HG03571 (cell line): Measurements from ENCODE around the gene KRT39.

Experiments used
- ATAC-seq: cut with Tn5 transposase; IDR thresholded peaks from one replicate; pipeline ENCODE4 v1.9.1; 2021; ENCODE audit not compliant: unreplicated experiment

The KRT39 gene

DNA sequence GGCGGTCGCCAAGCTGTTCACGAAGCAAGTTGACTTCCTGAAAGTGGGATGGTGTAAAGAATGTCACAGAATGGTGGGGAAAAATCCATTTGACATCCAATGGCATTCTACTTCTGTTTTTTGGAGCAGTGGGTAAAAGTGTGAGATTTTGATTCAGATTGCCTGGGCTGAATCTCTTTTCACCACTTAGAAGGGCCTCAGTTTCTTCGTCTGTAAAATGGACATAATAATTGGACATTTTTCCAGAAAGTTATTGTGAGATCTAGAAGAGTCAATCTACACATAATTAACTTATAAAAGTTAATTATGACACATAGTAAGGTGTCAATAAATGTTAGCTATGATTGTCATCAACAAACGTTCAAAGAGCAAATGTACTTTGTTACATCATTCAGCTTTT lies 14.4 kb upstream of the KRT39 start:
- no peak for ATAC-seq

DNA sequence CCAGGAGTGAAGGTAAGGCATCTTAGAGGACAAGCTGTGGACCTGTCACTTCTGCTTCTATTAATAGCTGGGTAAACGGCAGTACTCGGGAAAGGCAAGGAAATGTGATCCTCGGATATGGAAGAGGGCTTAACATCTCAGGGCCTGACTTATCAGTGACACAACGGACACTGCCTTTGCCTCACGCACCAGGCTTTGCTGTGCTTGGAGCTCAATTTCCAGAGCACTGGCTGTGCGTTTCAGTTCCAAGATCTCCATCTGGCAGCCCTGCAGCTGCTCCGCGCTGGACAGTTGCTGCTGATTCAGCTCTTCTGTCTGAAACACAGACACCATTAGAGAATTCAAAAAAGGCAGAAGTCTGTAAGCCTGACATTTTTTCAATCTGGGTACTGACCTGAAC lies 13.8 kb upstream of the KRT39 start:
- no peak for ATAC-seq

DNA sequence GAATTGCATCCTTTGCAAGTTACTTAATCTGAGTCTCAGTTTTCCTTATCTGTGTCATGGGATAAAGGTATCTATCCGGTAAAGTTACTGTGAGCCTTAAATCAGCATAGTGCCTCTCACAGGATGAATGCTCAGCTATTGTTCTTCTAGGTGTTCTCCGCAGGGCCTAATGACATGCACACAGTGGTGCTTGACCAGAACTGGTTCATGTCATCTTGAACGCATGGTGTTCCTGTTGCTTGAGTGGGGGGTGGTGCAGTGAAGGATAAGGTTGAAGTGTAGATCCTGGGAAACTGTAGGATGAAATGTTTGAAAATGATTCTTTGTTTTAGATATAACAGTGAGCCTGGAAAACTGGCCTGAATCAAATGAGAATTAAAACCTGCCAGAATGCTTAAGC lies 13.4 kb upstream of the KRT39 start:
- ATAC-seq, result no peak

DNA sequence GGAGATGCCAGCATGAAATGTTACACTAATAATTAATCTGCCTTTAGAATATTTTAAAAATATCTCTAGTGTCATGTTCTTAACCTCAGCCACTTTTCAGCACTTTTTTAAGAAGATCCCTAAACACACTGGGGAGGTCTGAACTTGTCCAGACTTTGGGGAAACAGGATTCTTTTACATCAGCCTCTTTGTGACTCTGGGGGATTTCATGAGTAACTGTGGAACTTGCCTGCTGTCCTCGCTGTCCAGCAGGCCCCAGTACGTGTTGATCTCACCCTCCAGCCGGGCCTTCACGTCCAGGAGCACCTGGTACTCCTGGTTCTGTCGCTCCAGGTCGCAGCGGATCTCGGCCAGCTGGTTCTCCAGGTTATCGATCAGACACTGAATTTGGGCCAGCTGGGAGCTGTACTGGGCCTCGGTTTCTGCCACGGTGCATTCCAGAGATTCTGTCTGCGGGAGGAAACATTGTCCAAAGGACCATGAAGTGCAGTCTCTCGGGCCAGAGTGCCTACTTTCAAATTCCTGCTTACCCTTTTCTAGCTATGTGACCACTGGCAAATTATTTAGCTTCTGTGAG lies 11.9 kb upstream of the KRT39 start:
- ATAC-seq, result no peak

DNA sequence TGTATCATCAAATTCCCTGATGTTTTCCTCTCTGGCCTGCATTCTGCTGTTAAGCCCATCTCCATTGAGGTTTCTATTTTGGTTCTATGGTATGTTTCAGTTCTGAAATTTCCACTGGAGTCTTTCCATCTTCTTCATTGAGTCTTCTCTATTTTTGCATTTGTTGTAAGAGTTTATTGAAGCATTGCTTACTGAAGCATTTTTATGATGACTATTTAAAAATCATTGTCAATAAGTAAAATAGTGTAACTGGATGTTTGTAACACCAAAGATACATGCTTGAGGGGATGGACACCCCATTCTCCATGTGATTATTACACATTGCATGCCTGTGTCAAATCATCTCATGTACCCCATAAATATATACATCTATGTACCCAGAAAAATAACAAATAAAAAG lies 8.8 kb upstream of the KRT39 start:
- ATAC-seq, result no peak

DNA sequence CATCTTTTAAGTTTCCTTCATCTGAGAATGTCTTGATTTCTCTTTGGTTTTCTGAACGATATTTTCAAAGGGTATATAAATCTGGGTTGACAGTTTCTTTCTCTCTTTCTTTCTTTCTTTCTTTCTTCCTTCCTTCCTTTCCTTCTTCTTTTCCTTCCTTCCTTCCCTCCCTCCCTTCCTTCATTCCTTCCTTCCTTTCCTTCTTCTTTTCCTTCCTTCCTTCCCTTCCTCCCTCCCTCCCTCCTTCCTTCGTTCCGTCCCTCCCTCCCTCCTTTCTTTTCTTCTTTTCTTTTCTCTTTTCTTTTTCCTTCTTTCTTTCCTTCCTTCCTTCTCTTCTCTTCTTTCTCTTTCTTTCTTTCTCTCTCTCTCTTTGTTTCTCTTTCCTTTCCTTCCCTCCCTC lies 7.6 kb upstream of the KRT39 start:
- no peak for ATAC-seq

DNA sequence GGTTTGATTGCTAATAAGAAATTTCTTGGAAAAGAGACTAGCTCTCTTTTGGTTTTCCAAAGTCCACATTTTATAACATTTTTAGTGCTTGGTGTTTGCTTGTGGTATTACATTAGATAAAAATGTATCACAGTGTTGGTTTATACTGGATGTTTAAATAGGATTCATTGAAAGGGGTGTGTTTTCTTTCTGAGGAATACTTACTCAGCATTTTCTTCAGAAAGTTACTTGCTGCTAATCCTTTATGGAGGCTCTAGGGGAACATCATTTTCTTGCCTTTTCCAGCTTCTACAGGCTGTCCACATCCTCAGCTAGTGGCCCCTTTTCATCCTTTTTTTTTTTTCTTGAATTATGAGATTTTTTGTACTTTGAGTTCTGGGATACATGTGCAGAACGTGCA lies 834 bp upstream of the KRT39 start:
- no peak for ATAC-seq

DNA sequence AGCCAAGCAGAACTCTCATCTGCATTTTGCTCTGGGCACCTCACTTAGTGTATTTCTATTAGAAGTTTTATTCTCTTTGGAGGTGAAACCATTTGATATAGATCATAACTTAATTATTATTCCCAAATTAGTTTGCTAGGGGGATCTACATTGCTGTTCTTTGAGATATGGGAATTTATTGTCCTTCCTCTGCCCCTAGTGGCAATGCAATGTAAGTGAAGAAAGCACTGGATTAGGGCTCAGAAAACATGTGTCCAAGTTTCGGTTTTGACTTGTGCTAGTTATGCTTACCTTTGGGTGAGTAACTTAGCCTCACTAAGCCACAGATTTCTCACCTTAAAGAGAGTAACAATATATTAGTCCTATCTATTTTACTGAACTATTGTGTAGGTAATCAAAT lies 2.9 kb downstream of the KRT39 start:
- ATAC-seq, result no peak

DNA sequence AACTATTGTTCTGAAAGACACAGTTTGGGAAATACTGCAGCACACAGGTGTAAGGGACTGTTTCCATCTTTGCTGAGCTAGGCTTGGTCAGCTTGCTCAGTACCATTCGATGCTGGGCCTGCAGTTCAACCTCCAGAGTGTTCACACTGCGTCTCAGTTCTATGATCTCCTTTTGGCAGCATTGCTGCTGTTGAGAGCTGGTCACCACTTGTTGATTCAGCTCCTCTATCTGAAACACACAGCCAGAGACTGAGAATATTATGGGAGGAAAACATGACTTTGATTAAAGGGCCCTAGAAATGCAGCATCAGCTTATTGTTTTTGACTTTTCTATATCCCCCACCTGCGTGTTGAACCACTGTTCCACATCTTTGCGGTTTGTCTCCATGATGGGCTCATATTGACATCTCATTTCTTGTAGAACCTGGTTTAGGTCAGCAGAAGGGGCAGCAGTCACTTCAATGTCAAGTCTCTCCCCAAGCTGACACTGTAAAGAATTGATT lies 4.6 kb downstream of the KRT39 start:
- no peak for ATAC-seq

DNA sequence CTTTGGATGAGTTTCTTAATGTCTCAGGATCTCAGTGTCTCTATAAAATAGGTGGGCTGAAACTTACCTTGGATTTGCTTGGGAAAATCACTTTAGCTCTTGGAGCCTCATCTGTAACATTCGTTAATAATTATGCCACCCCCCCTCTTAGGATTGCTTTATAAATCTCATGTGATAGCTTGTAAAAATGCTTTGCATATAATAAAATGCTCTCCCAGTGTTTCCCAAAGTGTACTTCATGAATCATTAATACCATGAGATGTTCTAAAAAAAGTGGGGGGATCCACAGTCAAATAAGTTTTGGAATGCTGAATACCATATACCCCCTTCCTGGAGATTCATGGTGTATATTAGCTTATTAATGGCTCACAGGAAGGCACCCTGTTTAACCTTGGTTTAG lies 5.2 kb downstream of the KRT39 start:
- no peak for ATAC-seq

DNA sequence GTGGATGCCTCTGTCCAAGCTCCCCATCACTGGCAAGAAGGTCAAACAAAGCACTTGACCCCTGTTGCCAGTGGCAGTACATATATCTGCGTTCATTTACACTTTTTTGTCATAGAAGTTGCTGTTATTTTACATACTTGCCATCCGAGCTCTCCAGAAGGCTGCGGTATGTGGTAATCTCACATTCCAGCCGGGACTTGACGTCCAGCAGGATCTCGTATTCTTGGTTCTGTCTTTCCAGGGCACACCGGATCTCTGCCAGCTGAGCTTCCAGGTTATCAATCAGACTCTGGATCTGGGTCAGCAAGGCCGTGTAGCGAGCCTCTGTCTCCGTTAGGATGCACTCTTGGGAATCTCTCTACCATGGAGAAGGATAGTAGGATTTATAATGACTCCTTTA lies 6.6 kb downstream of the KRT39 start:
- no peak for ATAC-seq

DNA sequence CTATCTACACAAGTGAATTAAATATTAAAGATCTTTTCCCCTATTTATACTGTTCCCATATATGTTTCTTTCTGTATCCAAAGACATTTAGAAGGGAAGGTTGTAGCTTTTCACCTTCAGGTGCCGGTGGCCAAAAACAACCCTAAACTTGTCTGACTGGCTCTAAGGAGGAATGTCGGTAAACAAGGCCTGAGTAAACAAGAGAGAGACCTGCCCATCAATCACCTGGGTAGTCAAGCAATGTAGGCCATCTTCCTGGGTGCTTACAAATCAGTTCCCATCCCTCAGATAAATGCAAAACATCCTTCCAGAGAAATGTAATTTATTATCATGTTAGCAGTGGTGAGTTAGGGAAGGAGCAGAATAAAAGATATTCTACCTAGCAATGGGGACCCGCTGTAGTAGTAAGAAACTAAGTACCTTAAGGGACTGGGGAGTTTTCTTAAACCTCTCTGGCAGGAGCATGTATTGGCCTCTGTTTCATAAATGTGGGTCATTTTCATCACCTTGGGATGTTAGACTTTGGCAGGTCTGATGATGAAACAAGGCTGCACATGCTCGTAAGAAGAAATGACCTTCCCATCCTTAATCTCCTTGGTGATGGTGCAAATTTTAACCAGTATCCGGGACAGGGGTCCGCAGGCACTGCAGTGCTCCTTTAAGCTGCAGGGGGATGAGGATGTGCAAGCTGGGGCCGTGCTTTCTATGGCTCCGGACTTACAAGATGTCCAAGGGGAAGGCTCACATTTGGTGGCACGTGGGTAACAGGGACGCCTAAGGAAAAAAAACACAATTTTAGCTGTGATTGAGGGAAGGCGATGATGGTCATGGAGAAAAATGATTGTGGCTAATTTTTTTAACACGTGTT lies 8.4 kb downstream of the KRT39 start:
- ATAC-seq, result no peak

DNA sequence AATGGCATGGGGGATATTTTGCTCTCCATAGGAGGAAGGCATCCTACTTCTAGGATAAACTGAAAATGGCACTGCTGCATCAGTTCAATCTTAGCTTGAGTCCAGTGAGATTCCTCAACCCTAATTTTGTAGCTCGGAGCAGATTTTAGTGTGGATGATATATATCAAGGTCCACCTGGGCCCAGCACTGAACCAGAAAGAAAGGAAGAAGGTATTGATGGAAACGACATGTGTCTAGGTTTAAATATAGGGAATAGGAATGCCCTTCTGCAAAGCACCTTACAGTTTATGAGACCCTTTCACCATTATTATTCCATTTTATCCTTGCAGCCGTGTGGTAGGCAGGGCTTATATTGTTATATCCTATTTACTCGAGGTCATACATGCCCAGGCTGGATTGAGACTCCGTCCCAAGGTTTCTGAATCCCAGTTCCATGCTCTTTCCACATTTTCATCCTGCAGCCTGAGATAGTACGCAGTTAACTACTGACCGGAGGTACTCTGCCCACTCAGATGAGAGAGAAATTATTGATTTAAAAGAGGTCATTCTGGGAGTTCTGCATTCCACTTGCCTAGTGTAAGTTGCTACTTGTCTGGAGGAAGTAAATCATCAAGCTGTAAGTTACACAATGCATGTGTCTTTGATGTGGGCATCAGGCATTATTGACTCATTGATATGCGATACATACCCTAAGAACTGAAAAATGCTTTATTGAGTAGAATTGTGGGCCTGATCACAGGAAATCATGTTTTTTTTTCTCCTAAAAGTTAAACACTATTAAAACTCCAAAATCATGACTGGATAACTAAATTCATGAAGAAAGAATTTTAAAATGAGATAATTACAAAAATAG lies 10.1 kb downstream of the KRT39 start:
- no peak for ATAC-seq

DNA sequence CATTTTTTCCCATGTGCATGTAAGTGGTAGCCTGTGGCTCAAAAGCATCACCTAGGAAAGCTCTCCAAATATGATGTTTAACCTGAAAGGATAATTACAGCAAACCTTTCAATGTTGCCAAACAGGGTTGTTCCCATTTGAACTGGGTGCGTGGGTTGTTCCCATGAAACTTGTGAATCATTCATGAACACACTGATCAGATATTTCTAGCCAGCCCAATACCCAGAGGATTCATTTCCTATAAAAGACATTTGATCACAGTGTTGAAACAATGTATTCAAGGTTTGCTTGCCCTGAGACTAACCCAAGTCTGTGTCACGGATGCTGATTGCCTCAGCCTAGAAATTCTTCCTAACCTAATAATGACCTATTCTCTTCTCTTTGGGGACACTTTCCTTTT lies 12.9 kb downstream of the KRT39 start:
- ATAC-seq, result no peak

DNA sequence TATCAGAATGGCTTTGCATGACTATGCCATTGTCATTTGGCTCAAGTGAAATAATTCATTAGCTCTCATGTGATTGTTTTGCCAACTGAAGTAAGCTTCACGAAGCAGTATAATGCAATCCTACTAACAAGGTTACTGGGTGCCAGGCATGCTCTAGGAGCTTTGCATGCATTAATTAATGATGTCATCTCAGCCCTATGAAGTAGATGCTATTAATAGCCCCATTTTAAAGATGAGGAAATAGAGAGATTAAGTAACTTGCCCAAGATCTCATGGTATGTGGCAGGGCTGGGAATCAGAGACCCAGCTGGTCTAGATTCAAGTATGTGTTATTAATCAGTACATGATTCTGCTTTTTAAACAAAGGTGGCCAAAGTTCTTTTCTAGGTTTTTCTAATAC lies 14.1 kb downstream of the KRT39 start:
- ATAC-seq, result no peak

DNA sequence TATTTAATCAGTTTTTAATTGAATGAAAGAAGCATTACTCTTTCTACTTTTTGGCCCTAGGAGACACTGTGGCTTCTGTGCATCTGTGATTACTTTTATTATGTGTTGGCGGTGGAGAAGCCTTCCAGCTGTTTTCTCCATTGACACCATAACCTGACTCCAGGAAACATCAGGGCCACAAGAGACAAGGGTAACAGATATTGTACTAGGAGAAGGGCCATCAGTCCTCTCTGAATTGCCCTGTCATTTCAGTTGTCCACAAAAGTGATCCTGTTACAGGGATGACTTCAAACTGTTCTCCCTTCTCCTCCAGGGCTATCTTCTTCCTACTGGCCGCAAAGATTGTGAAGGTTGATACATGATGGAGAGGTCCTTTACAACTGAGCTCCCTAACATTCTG lies 14.6 kb downstream of the KRT39 start:
- ATAC-seq, result no peak

DNA sequence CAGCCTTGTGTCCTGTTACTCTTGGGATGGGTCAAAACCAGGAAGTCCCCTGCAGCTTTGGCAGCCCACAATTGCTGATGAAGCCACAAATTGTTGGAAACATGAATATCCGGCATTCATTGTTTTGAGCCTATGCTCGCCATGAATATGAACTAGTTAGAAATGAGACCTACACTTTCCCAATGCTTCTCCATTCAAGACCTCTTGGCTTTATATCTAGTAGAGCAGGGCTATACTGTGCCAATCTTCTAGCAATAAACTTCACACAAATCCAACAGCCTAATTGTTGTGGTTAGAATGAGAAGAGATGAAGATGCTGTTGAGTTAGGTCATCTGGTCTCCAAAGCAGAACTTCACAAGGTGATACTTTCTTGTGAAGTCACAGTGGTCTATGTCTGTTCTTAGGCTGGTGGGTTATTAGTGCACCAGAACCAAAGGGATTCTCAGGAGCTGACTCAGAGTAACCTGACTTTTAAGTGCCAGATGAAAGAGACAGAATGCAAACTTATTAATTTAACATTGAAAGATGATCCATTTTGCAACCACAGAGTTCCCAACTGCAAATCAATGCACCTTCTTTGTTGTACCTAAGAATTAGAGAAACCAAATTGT lies 15.6 kb downstream of the KRT39 start:
- ATAC-seq, result no peak

DNA sequence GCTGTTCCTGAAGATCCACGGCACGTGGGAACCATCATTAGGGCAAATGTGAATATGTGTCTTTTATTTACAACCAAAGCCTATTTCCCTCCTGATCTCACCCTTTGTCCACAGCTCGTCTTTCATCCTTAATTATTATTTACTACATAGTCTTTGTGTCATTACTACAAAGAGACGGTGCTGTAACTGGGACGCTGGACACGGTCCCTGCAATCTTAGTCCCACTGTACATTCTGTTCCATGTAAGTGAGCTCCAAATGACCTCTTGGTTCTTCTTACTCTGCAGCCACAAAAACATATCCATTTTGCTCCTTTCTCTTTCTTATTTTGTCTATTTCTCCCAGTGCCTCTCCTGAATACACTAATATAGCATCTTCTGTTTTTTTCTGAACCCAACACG lies 16.6 kb downstream of the KRT39 start:
- no peak for ATAC-seq

DNA sequence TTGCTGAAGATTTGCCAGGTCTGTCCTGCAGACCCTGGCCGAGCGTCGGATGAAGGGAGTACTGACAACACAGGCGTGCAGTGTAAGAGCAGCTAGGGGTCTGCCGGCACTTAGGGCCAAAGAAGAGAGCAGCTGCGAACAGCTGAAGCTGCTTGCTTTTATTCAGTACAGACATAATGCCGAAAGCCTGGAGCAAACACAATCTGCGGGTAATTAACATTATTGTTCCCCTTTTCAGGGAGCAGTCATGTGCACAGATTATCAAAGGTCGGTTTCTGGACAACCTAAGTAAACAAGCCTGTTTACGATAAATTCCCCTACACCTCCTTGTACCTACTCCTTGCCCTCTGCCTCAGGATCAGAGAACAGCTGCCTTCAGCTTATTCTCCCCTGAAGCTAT lies 17.3 kb downstream of the KRT39 start:
- no peak for ATAC-seq

DNA sequence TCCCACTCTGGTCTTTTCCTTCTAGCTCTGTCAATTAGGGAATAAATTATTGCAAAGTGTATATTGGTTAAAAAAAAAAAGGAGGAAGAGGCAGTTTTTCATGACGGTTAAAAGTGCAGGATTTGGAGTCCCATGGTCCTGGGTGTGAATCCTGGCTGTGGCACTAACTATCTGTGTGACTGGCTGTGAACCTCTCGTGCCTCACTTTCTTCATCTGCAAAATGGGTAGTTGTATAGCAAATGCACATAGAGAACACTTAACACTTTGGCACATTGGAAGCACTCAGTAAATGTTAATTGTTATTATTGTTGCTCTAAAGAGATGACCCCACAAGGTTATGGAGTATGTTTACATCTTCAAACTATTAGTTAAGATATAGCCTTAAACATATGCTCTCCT lies 18.8 kb downstream of the KRT39 start:
- no peak for ATAC-seq

DNA sequence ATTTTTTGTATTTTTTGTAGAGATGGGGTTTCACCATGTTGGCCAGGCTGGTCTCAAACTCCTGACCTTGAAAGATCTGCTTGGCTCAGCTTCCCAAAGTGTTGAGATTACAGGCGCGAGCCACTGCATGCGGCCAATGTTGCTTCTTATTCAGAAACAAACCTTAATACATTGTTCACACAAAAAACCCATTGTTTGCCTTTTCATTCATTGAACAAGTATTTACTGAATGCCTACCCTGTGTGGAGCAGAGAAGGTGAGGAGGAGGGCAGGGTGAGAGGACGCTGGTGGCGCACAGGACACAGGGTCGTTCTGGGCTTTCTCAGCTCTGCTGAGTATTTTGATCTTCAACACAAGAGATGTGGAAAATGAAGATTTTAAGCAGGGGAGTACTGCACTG lies 21.3 kb downstream of the KRT39 start:
- ATAC-seq, result no peak
